Activated CD8-positive, alpha-beta T cell treated with anti-CD3 and anti-CD28 coated beads, Interleukin-2, amount 10 ng/mL, durations not matched to agents 7 days and 5 days (primary cell): ENCODE measurements around the gene APOC3. TPM values are rescaled to one million over a fixed set of nuclear protein-coding genes. Genes with fewer than 3 reads are reported as not detected.

Experiments
- ATAC-seq: fragments of 150-1000 bp; cut with Tn5 transposase; one replicate; pipeline ENCODE4 v1.10.0; 2021; ENCODE audit warnings: moderate library complexity
- CTCF ChIA-PET: fragments of 350-600 bp; sonication (Branson Sonifier 250); formaldehyde crosslinking; loops from one replicate; lab custom pipeline; 2021; ENCODE audit warnings: antibody characterized with exemption; lab: Charles Lee
- POLR2A ChIA-PET: fragments of 350-600 bp; sonication (Branson Sonifier 250); formaldehyde crosslinking; loops from one replicate; lab custom pipeline; 2021; ENCODE audit warnings: antibody characterized with exemption; lab: Charles Lee
- DNase-seq: peaks from one replicate; pipeline ENCODE4 v3.0.0-alpha.2; 2020
- H3K27ac Mint-ChIP-seq: one replicate; pipeline ENCODE4 v1.8.0; 2021; ENCODE audit warnings: mild to moderate bottlenecking, mixed read lengths
- H3K27me3 Mint-ChIP-seq: one replicate; pipeline ENCODE4 v1.8.0; 2021; ENCODE audit warnings: low read depth, mixed read lengths
- H3K36me3 Mint-ChIP-seq: one replicate; pipeline ENCODE4 v1.8.0; 2021; ENCODE audit warnings: low read depth, mixed read lengths
- H3K4me1 Mint-ChIP-seq: one replicate; pipeline ENCODE4 v1.8.0; 2021; ENCODE audit warnings: low read depth, mixed read lengths
- H3K4me3 Mint-ChIP-seq: one replicate; pipeline ENCODE4 v1.8.0; 2021; ENCODE audit warnings: mild to moderate bottlenecking, mixed read lengths
- H3K9me3 Mint-ChIP-seq: one replicate; pipeline ENCODE4 v1.8.0; 2022; ENCODE audit warnings: mixed read lengths; ENCODE audit not compliant: insufficient read depth
- total RNA-seq, 2 experiments: library from RNA; stranded (reverse); gene quantifications; one replicate each; pipeline ENCODE4 v1.2.3, GENCODE V29; 2021

Gene APOC3
- total RNA-seq, result not detected

DNA sequence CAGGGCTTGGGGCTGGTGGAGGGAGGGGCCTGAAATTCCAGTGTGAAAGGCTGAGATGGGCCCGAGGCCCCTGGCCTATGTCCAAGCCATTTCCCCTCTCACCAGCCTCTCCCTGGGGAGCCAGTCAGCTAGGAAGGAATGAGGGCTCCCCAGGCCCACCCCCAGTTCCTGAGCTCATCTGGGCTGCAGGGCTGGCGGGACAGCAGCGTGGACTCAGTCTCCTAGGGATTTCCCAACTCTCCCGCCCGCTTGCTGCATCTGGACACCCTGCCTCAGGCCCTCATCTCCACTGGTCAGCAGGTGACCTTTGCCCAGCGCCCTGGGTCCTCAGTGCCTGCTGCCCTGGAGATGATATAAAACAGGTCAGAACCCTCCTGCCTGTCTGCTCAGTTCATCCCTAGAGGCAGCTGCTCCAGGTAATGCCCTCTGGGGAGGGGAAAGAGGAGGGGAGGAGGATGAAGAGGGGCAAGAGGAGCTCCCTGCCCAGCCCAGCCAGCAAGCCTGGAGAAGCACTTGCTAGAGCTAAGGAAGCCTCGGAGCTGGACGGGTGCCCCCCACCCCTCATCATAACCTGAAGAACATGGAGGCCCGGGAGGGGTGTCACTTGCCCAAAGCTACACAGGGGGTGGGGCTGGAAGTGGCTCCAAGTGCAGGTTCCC lies at the start of gene APOC3:
Gene APOC3 (plus strand): TSS at position 383 of the 659 bp plus-strand sequence. CDS start 676 bp downstream, outside the sequence.
- no peaks in the 10 kb centered on the region for H3K27me3 Mint-ChIP-seq
- no peaks in the 10 kb centered on the region for H3K36me3 Mint-ChIP-seq
- no peaks in the 10 kb centered on the region for H3K9me3 Mint-ChIP-seq
- CTCF ChIA-PET, result no interaction called here
- ATAC-seq (no peak), DNase-seq (no peak)
- H3K4me3 Mint-ChIP-seq, result no peak within 1 kb of the TSS
- POLR2A ChIA-PET, result no interaction called here
- H3K4me1 Mint-ChIP-seq, result peaks cover under 1% of the 10 kb centered on the region
- no peak within 1 kb of the TSS for H3K27ac Mint-ChIP-seq

DNA sequence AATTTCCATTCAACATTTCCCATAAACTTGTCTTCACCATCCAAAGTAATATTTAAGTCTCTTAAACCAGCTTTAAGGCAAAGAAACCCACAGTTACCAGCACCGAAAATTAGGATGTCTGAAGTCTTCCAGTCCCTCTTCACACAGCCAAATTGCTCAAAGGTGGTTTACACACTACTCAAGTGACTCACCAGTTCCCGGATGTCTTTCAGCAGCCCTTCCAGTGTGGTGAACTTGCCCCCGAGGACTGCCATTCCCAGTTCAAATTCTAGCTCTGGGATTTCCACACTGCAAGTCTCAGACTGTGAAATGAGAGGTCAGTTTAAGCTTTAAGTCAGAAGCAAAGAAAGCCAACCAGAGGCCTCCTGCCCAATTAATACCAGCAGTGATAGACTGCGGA lies 47.0 kb upstream of the APOC3 start:
- H3K4me1 Mint-ChIP-seq, result peaks cover 49% of the 10 kb centered on the region
- ChIA-PET CTCF (interaction anchor here (0.9 to 2.2 kb wide), 5 partner anchors 8 to 444 kb away, joined by 3 to 10 read pairs (median 5); partner anchors contain the start of gene APOA5), POLR2A (no interaction called here)
- H3K27me3 Mint-ChIP-seq, result no peaks in the 10 kb centered on the region
- ATAC-seq, result no peak
- H3K9me3 Mint-ChIP-seq, result no peaks in the 10 kb centered on the region
- DNase-seq, result no peak
- H3K4me3 Mint-ChIP-seq, result no peak overlapping the region
- peaks cover 87% of the 10 kb centered on the region for H3K36me3 Mint-ChIP-seq
- H3K27ac Mint-ChIP-seq, result no peak overlapping the region

DNA sequence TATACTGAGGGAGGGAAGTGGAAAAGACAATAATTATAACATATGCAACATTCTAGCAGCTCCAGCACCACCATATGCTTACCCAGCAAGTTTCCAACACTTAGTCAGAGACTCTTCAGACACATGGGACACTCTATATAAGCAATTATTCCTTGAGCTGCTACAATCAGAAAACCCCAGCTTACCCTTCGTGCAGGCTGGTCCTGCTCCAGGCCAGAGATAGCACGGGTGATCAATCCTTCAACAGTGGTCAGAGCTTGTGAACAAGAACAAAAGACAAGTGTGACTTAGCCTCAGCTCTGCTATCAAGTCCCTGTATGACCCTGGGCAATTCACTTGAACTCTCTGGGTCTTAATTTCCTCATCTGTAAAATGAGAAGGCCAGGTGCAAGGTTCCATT lies 43.4 kb upstream of the APOC3 start:
- DNase-seq, result no peak
- H3K27me3 Mint-ChIP-seq, result peaks cover 6% of the 10 kb centered on the region
- ChIA-PET POLR2A (interaction anchor here (1.1 to 3.9 kb wide), 4 partner anchors 8 to 67 kb away, joined by 3 to 44 read pairs (median 9); partner anchors contain the start of gene BUD13), CTCF (interaction anchor here (0.8 to 11.1 kb wide), 5 partner anchors 11 to 320 kb away, joined by 3 to 211 read pairs (median 10); partner anchors contain the start of gene APOA1)
- peaks cover 56% of the 10 kb centered on the region for H3K36me3 Mint-ChIP-seq
- no peaks in the 10 kb centered on the region for H3K9me3 Mint-ChIP-seq
- peaks cover 59% of the 10 kb centered on the region for H3K4me1 Mint-ChIP-seq
- H3K27ac Mint-ChIP-seq, result peak overlapping the region; percentile 20
- H3K4me3 Mint-ChIP-seq, result peak overlapping the region; percentile 94
- ATAC-seq, result no peak

DNA sequence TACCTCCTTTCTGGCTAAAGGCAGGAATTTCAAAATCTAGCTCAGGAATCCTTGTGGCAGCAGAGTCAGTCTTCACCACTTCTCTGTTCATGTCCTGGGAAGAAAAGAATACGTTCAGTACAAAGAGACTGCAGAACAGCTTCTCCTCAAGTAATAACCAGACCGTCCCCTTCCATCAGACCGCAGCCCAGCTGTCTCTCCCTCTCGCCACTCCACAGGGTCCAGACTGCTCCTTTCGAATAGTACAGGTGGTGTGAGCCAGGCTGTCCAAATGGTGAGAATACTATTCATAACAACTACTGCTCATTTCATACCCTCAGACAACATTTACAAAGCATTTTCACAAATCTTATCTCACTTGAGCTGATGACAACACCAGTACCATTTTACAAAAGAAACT lies 42.7 kb upstream of the APOC3 start:
- ChIA-PET POLR2A (interaction anchor here (0.6 to 3.9 kb wide), 8 partner anchors 9 to 357 kb away, joined by 3 to 44 read pairs (median 4); partner anchors contain the start of genes BUD13 and PAFAH1B2), CTCF (interaction anchor here (1.1 to 11.1 kb wide), 5 partner anchors 12 to 319 kb away, joined by 3 to 211 read pairs (median 10); partner anchors contain the start of gene APOA1)

DNA sequence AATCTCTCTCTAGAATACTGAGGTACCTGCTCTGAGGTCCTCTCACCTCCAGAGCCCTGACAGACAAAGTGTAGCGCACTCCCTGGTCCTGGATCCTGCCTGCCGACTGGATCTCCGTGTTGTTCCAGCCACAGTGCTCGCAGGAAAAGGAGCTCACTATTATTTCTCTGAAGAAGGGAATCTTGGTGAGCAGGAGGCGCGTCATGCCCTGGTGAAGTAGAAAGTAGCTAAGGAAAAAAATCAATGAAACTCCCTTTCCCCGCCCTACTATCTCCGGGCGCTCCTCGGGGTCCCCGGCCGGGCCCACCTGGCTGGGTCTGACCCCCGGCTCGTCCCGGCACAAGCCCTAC lies 42.3 kb upstream of the APOC3 start:
- no peak for DNase-seq
- Mint-ChIP-seq H3K27me3 (peaks cover 6% of the 10 kb centered on the region), H3K4me3 (peak overlapping the region; percentile 94), H3K9me3 (no peaks in the 10 kb centered on the region), H3K36me3 (peaks cover 47% of the 10 kb centered on the region), H3K4me1 (peaks cover 53% of the 10 kb centered on the region), H3K27ac (peak overlapping the region; percentile 92)
- POLR2A ChIA-PET, result interaction anchor here (0.6 to 3.9 kb wide), 9 partner anchors 9 to 437 kb away, joined by 3 to 44 read pairs (median 4); partner anchors contain the start of genes BUD13 and PAFAH1B2
- CTCF ChIA-PET, result interaction anchor here (0.9 to 11.1 kb wide), 8 partner anchors 12 to 319 kb away, joined by 3 to 211 read pairs (median 6); partner anchors contain the start of gene APOA1
- peak; percentile 11 for ATAC-seq

More for the DNA sequence above, 42.7 kb upstream of the APOC3 start:
- peaks cover 51% of the 10 kb centered on the region for H3K36me3 Mint-ChIP-seq
- peak overlapping the region; percentile 94 for H3K4me3 Mint-ChIP-seq
- H3K27me3 Mint-ChIP-seq, result peaks cover 6% of the 10 kb centered on the region
- H3K9me3 Mint-ChIP-seq, result no peaks in the 10 kb centered on the region
- DNase-seq (no peak), ATAC-seq (no peak)
- H3K4me1 Mint-ChIP-seq, result peaks cover 58% of the 10 kb centered on the region
- H3K27ac Mint-ChIP-seq, result peak overlapping the region; percentile 92

DNA sequence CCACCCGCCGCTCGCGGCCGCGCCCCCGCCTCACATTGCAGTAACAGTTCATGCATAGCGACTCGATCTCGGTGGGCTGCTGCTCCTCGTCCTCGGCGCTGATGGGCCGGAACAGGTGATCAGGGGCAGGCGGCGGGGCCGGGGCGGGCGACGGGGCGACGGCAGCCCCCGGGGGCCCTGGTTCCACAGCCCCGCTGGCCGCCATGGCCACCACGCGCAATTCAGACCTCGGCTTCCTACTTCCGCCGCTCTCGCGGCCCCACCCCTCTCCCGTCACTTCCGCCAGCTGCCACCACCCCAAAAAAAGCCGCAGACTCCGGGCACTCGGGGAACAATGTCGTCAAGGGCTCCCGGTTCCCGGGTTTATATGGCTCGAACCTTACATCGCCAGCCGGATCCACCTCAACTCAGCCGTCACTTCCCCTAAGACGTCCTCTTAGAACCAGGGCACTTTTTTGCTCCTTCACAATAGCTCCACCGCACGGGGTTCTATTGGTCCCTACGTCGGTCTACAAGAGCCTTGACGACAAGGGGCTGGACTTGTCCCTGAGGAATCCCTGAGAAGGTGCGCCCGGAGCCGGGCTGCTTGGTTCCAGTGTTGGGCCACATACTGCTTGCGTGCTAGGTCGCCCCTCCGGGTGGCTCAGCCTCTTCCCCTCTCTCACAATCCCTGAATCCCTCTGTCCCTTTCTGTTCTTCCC lies 41.8 kb upstream of the APOC3 start, which contains the start of gene ZPR1:
Gene ZPR1 (minus strand): TSS at position 238 of the 701 bp plus-strand sequence. CDS start 33 bp downstream, at position 205.
- Mint-ChIP-seq H3K4me1 (peaks cover 49% of the 10 kb centered on the region), H3K9me3 (no peaks in the 10 kb centered on the region), H3K36me3 (peaks cover 41% of the 10 kb centered on the region), H3K4me3 (peak within 1 kb of the TSS; percentile 94), H3K27ac (peak within 1 kb of the TSS; percentile 92), H3K27me3 (peaks cover 6% of the 10 kb centered on the region)
- ChIA-PET POLR2A (interaction anchor here (1.1 to 3.9 kb wide), 6 partner anchors 10 to 437 kb away, joined by 4 to 44 read pairs (median 8); partner anchors contain the start of genes BUD13 and PAFAH1B2), CTCF (interaction anchor here (0.9 to 11.1 kb wide), 8 partner anchors 13 to 391 kb away, joined by 3 to 211 read pairs (median 4); partner anchors contain the start of genes APOA1 and SIDT2)
- DNase-seq, result peak; percentile 89
- peak; percentile 84 for ATAC-seq

DNA sequence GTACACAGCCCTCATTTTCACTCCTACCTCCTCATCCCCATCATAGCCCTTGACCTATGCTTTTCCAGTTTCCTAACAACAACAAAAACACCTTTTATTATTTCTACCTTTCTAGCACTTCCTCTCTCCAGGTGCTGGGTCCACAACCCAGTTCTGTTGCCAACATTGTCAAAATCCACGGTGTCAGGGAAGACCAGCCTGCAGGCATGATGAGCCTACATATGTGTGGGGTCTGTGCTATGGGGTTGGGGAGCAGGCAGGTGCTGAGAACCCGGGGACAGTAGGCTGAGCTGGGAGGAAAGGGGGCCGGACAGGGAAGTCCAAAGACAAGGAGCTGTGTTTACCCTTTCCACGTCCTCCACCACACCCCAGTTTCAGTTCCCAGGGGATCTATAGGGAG lies 41.2 kb upstream of the APOC3 start:
- Mint-ChIP-seq H3K4me1 (peaks cover 43% of the 10 kb centered on the region), H3K36me3 (peaks cover 35% of the 10 kb centered on the region), H3K27me3 (peaks cover 6% of the 10 kb centered on the region), H3K27ac (peak overlapping the region; percentile 92), H3K9me3 (no peaks in the 10 kb centered on the region), H3K4me3 (peak overlapping the region; percentile 94)
- DNase-seq (no peak), ATAC-seq (no peak)
- ChIA-PET CTCF (interaction anchor here (1.1 to 11.1 kb wide), 6 partner anchors 14 to 390 kb away, joined by 3 to 211 read pairs (median 6); partner anchors contain the start of genes APOA1 and SIDT2), POLR2A (interaction anchor here (0.8 to 3.9 kb wide), 6 partner anchors 15 to 436 kb away, joined by 3 to 44 read pairs (median 8); partner anchors contain the start of genes BUD13 and PAFAH1B2)

DNA sequence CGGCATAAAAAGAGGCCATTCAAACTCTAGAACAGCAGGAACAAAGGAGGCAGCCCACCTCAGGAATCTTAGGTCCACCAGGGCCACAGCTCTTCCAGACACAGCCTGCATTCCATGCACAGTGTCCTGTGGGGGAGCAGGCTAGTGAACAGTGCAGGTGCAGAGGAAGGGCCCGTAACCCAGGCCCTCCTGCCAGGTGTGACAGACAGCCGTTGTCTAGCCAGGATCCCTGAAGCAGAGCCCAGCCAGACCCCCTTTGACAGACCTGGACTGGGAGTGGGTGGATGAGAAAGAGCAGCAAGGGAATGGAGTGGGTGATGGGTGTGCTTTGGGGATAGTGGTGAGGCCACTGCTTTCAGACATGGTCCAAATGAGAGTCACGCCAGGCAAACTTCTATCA lies 40.7 kb upstream of the APOC3 start:
- H3K27me3 Mint-ChIP-seq, result peaks cover 6% of the 10 kb centered on the region
- peaks cover 43% of the 10 kb centered on the region for H3K4me1 Mint-ChIP-seq
- ChIA-PET POLR2A (interaction anchor here (0.8 to 3.9 kb wide), 3 partner anchors 15 to 65 kb away, joined by 3 to 44 read pairs (median 4); partner anchors contain the start of gene BUD13), CTCF (interaction anchor here (1.6 to 11.1 kb wide), 4 partner anchors 46 to 390 kb away, joined by 4 to 211 read pairs (median 50); partner anchors contain the start of genes APOA1 and SIDT2)
- no peak for ATAC-seq
- peaks cover 34% of the 10 kb centered on the region for H3K36me3 Mint-ChIP-seq
- H3K27ac Mint-ChIP-seq, result no peak overlapping the region
- H3K9me3 Mint-ChIP-seq, result no peaks in the 10 kb centered on the region
- DNase-seq, result no peak
- peak overlapping the region; percentile 94 for H3K4me3 Mint-ChIP-seq

DNA sequence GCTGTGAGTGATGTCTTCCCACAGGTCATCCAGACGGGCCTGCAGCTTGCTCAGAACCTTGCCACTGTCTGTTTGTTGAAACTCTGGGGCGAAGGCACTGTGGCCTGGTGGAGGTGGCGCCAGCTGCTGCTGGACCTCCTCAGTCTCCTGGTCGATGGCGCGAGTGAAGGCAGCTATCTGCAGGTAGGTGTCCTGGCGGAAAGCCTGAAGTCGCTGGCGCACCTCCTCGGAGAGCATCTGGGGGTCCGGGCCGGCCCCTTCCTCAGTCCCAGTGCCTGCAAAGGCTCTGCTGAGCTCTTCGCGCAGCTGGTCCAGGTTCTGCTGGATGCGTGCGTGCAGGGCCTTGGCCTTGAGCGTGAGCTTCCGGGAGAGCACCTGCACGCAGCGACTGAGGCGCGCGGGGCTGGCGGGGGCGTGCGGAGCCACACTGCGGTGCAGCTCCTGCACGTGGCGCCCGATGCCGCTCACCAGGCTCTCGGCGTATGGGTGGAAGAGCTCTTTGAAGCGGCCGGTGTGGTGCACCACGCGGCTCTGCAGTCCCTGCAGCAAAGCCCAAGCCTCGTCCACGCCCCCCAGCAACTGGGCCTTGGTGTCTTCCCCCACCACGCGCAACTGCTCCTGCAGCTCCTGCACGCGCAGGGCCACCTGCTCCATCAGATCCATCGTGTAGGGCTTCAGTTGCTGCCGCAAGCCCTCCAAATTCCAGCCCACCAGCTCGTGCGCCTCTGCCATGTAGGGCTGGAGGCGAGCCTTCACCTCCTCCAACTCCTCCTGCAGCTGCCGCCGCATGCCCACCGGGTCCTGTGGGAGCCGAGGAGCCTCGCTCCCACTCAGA lies 39.3 kb upstream of the APOC3 start:
- POLR2A ChIA-PET, result interaction anchor here (0.6 to 1.7 kb wide), 5 partner anchors 45 to 440 kb away, joined by 3 to 5 read pairs (median 3); partner anchors contain the start of gene PAFAH1B2
- H3K36me3 Mint-ChIP-seq, result peaks cover 20% of the 10 kb centered on the region
- DNase-seq, result no peak
- peaks cover 6% of the 10 kb centered on the region for H3K27me3 Mint-ChIP-seq
- CTCF ChIA-PET, result interaction anchor here (0.7 to 11.1 kb wide), 51 partner anchors 8 to 437 kb away, joined by 3 to 211 read pairs (median 5); partner anchors contain the start of genes APOA1, APOA4, BUD13 and PAFAH1B2
- no peak for ATAC-seq
- no peaks in the 10 kb centered on the region for H3K9me3 Mint-ChIP-seq
- peaks cover 36% of the 10 kb centered on the region for H3K4me1 Mint-ChIP-seq
- H3K27ac Mint-ChIP-seq, result no peak overlapping the region
- H3K4me3 Mint-ChIP-seq, result no peak overlapping the region
